ENCODE measurements around the gene PNPO.

PNPO gene

GRCh38 chr17:47998044-47998443 lies 56.7 kb downstream of the PNPO start:
- no peak for DNase-seq (ENCODE audit: low read depth)
